Measurements from ENCODE around the gene FLVCR2.
A peak's percentile ranks its signal among the peaks of the same experiment; 100 is the strongest.

Gene FLVCR2, protein sequence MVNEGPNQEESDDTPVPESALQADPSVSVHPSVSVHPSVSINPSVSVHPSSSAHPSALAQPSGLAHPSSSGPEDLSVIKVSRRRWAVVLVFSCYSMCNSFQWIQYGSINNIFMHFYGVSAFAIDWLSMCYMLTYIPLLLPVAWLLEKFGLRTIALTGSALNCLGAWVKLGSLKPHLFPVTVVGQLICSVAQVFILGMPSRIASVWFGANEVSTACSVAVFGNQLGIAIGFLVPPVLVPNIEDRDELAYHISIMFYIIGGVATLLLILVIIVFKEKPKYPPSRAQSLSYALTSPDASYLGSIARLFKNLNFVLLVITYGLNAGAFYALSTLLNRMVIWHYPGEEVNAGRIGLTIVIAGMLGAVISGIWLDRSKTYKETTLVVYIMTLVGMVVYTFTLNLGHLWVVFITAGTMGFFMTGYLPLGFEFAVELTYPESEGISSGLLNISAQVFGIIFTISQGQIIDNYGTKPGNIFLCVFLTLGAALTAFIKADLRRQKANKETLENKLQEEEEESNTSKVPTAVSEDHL

DNA sequence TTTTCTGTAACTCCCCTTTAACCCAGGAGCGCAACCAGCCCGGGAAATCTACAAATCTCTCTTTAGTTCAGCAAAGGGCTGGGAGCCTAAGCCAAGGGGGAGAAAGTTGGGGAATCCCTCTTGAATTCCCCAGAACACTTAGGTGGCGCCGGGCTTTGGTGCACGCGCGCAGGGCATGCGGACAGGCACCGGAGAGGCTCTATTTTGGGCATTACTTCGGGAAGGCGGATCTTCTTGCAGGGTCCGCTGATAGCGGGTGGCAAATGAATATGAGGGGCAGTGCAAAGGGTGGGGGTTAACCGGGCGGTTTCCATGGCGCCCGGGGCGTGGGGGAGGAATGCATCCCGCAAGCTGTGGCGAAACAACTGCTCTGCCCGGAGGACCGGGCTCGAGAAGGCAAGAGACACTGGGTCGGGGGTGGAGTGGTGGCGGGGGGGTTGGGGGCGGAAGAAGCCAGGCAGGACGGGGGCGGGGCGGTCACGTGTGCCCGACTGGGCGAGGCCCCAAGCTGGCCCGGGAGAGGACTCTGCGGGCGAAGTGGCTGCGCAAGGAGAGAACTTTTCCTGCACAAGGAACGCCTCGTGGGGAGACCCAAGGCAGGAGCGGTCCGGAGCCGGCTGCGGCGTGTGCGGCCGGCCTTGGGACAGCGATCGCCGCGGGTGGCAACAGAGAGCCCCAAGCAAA is at the start of gene FLVCR2:
Gene FLVCR2 (plus strand): TSS at position 519 of the 684 bp plus-strand sequence. CDS start 353 bp downstream, outside the sequence.
- peak in 50 of 51 donors; percentile 12 to 83 (median 60) for DNase-seq

DNA sequence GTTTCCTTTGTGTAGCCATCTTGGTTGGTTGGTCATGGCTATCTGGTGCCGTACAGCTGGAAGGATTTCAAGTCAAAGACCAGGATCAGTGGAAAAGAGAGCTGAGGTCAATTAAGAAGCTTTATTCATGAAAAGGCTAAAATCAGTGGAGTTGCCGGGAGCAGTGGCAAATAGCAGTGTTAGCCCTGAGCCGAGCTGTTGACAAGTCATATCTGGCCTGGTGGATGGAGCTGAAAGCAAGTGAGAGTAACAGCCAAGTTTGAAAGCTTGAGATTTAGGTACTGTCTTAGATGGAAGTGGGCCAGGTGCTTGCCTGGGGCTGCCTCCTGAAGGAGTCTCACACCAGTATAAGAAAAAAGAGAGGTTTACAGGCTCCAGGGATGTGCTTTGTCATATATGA is 47.2 kb upstream of the FLVCR2 start:
- no peak for DNase-seq

DNA sequence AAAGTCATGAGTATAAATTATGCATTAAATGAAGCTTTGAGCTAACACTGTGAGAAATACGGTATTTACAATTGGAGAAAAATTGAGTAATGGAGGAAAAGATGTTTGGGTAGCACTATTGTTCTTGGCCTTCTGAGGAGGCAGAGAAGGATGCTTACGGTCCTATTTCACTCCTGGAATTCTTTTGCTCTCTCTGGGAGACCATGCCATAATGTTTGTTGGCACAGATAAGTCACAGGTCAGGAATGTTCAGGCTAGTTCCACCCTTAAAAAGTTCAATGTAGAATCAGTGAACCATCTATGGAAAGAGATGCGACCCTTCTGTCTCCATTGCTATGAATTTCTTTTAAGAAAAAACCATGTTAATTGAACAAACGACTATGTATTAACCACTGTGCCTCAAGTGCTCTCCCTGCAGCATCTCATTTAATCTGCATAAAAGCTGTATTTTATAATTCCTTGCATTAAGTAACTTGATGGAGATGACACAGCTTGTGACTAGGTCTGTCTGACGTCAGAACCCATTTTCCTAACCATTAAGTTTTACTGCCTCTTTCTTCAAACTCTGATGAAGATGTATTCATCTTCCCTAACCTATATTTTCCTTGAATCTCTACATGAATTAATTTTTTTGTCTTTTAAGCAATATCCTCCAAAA is 46.6 kb upstream of the FLVCR2 start:
- DNase-seq = no peak

GRCh38 chr14:75533791-75534555 is 44.4 kb upstream of the FLVCR2 start:
- no peak for DNase-seq

- DNase-seq = no peak
These were observed 43.1 kb upstream of the FLVCR2 start for GRCh38 chr14:75535164-75535898.

GRCh38 chr14:75537071-75537470 is 41.3 kb upstream of the FLVCR2 start:
- DNase-seq = no peak

GRCh38 chr14:75539162-75539560 is 39.3 kb upstream of the FLVCR2 start:
- no peak for DNase-seq

DNA sequence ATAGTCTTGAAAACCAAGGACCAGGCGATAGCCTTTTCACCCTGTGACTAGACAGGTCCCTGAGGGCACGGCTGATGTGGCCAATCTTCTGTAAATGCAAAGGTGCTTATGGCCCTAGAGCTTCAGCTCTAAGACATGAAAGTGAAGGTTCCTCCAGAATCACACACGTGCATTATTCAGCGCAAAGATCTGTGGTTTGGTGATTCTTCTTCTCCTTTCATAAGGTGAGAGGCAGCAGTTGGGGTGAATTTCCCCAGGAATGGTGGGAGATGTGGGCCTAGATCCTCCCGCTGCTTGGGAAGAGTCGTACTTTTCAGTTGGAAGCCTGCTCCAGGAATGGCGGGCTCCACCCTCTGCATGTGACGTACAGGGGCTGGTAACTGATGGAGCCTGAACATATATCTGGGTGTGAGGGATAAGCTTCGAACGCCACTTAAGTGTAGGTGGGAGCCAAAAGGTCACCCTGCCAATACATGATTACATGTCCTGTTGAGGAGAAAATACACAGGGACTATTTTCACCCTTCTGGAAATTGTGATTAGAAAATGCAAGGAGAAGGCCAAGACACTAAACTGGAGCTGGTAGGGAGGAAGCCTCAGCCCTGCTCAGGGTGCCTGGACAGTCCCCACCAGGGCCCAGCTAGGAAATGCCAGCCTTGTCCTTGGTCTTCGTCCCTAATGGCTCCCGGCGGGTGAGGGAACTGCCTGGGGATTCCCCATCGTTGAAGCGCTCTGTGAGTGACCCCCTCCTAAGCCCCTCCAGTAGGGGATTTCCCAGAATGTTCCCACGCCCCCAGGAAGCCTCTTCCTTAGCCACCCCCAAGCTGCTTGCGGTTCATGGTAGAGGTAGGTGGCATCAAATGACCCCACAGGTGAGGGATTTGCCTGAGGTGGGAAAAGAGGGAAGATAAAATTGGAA is 38.6 kb upstream of the FLVCR2 start:
- no peak for DNase-seq

DNA sequence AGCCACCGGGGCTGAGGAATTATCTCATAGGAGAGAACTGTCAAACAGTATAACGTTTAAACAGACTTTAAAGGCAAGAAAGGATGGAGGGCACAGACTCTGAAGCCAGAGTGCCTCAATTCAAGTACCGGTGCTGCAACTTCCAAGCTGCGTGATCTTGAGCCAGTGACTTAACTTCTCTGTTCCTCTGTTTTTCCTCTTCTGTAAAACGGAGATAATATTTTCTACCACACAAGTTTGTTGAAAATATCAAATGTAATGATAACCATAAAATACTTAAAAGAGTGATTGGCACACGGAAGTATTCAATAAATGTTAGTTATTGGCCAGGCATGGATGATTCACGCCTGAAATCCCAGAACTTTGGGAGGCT is 38.0 kb upstream of the FLVCR2 start:
- DNase-seq = no peak

DNA sequence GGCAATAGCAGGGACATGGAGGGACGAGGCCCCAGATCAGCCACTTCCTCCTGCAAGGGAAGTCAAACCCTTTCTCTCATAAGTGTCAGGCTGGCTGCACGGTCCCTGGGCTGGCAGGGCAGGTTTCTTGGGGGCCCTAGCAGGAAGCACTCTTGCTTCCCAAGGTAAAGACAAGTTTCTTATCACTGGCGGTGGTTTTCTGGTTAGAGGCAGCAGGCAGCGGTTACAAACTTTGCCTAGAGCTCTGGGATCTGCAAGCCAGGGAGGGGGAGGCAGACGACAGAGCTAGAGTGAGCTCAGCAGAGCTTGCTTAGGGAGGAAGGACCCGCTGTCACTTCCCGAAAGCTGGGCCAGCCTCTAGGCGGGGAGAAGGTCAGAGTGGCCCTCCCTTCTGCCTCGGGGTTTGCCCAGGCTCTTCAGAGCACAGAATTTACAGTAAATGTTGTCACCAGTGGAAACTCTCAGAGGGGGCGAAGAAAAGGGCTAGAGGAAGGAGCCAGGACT is 35.8 kb upstream of the FLVCR2 start:
- peak in 19 of 51 donors; percentile 5 to 42 (median 12) for DNase-seq

DNA sequence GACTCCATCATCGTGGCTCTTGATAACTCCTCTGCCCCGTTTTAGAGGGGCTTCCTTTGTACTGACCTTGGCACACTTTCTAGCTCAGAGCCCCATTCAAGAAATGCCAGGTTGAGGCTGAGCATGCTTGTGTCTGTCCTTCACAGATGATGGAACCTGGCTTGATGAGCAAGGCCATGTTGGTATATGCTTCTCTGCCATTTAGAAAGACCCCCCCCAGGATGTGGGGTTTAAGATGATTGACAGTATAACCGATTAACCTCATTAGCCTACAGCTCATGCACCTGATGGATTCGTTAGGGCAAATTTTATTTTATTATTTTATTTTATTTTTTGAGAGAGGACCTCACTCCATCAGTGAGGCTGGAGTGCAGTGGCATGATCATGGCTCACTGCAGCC is 35.2 kb upstream of the FLVCR2 start:
- no peak for DNase-seq

DNA sequence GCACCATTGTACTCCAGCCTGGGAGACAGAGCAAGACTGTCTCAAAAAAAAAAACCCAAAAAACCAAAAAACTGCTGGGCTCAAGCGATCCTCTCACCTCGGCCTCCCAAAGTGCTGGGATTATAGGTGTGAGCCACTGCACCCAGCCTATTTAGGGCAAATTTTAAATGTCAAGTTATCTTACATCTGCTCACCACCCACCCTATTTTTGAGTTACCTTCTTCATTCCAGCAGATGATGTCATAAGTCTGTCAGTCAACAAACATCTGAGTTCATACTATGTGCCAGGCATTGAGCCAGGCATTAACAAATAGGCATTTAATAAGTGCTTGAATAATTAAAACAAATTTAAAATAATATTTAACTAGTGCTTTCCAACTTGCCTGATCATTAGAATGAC is 34.6 kb upstream of the FLVCR2 start:
- DNase-seq = no peak

GRCh38 chr14:75545907-75546306 is 32.5 kb upstream of the FLVCR2 start:
- no peak for DNase-seq

DNA sequence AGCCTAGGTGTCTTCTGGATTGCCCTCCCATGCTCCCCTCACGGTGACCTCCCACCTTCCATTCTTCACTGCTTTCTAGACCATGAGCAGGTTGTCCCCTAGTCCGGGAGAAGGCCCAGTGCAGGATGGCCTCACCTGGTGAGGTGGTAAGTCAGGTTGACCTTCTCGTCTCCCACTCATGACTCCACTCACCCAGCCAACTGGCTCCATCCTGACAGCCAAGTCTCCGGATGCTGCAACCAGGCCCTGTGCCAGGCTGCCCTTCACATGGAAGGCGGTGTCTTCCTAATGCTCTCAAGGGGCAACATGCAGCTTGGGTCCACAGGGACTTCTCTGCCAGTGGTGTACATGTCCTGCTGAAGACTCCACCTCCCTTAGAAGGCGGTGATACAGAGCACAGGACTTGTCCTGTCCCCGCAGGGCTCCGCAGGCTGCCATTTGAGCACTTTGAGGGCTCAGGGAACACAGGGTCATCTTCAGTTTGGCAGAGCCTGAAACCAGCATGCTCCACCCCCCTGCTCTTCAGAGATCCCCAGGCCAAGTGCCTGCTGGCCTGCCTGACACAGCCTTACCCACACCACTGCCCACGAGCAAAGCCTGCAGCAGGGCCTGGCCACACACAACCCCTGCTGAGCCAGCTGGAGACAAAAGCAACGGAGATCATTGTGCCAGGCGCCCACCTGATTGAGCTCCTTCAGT is 30.7 kb upstream of the FLVCR2 start:
- no peak for DNase-seq

DNA sequence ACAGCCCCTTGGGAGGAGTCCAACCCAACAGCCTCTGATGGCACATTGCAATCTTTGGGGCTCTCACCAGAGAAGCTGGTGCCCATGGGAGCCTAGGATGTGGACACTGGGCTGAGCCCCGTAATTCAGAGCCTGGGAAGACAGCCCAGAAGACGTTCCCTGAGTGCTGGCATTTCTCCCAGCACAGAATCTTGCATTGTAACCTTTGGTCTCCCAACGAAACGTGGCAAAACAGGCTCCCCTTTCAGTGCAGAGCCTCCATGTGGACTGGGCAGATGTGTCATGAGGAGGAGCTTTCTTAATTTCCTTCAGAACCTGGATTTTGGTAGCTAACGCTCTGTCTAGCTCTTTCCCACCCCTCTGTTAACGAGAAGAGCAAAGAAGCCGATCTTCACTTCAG is 29.9 kb upstream of the FLVCR2 start:
- DNase-seq = no peak

DNA sequence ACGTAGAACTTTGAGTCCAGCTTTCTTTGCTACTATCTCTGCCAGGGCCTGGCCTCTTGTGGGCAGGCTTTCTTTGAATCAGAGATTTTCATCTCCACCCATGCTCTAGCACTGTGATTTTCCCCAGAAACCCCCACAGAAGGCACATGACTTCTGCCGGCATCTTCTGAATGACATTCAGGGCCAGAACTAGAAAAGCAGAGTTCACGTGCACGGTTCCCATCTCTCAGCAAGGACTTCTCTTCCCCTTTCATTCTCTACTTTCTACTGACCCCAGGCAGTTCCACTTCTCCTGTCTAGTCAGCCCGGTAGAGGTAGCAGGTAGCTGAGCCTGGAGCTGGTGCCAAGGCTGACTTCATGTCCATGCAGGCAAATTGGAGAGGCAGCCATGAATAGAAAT is 29.3 kb upstream of the FLVCR2 start:
- no peak for DNase-seq

- no peak for DNase-seq
These were observed 27.4 kb upstream of the FLVCR2 start for GRCh38 chr14:75551021-75551420.

- no peak for DNase-seq
These were observed 25.3 kb upstream of the FLVCR2 start for GRCh38 chr14:75553157-75553556.
